Measurements from ENCODE around the gene MACROD2. TPM values are rescaled to one million over a fixed set of nuclear protein-coding genes. Genes with fewer than 3 reads are reported as not detected.

Gene MACROD2
- total RNA-seq, 5 donors from 2014 or later (not counting 1 experiment from before 2014, with no cell fraction given) = 0.23 to 1.3 (median 0.51) TPM; not detected in 2

- H3K27me3 Mint-ChIP-seq = no peaks in the 10 kb centered on the region
- H3K9me3 ChIP-seq = no peaks in the 10 kb centered on the region
- 79% methylated on average over 5 of the region's 7 CpGs for WGBS (ENCODE audit: insufficient coverage)
- ATAC-seq (replicated peaks in 1 of 4) = no peak
- H3K27ac Mint-ChIP-seq = no peak overlapping the region
- no peaks in the 10 kb centered on the region for H3K36me3 Mint-ChIP-seq
- peaks cover 8 to 14% (median 10%) of the 10 kb centered on the region in 3 donors for H3K9me3 Mint-ChIP-seq
- ChIA-PET POLR2A (no interaction called here), CTCF (no interaction called here)
- no peak overlapping the region for H3K4me3 ChIP-seq (ENCODE audit: control insufficient read depth in 1 of 2, extremely low read depth in 1 of 2, low read length in 1 of 2)
- no peaks in the 10 kb centered on the region for H3K27me3 ChIP-seq (replicated peaks in 1 of 2; ENCODE audit: control insufficient read depth in 2 of 2, extremely low read depth in 1 of 2, insufficient read depth in 2 of 2, low read length in 1 of 2)
- no peak overlapping the region for H3K4me3 Mint-ChIP-seq
- no peaks in the 10 kb centered on the region for H3K4me1 ChIP-seq (ENCODE audit: control insufficient read depth in 1 of 2, extremely low read depth in 1 of 2, insufficient read depth in 2 of 2, low read length in 2 of 2)
- no peak for DNase-seq
- H3K4me1 Mint-ChIP-seq = no peaks in the 10 kb centered on the region
- H3K27ac ChIP-seq (ENCODE audit: low read length) = no peak overlapping the region
- no peaks in the 10 kb centered on the region for H3K36me3 ChIP-seq (ENCODE audit: control insufficient read depth in 2 of 2, extremely low read depth in 1 of 2, insufficient read depth in 1 of 2, low read length in 1 of 2)
Measured at GRCh38 chr20:14959506-14960475, 964.5 kb downstream of the MACROD2 start.

GRCh38 chr20:14960831-14961230 lies 965.5 kb downstream of the MACROD2 start:
- ATAC-seq (replicated peaks in 1 of 4) = no peak
- no peaks in the 10 kb centered on the region for H3K36me3 Mint-ChIP-seq
- no peak overlapping the region for H3K4me3 ChIP-seq (ENCODE audit: control insufficient read depth in 1 of 2, extremely low read depth in 1 of 2, low read length in 1 of 2)

GRCh38 chr20:14963262-14963663 lies 967.9 kb downstream of the MACROD2 start:
- ATAC-seq (replicated peaks in 1 of 4) (no peak), DNase-seq (no peak)
- no CpG with 5 or more reads among the region's 3 CpGs for WGBS (ENCODE audit: insufficient coverage)
- Mint-ChIP-seq H3K36me3 (no peaks in the 10 kb centered on the region), H3K27me3 (no peaks in the 10 kb centered on the region), H3K9me3 (peaks cover 8 to 14% (median 14%) of the 10 kb centered on the region in 3 donors), H3K27ac (no peak overlapping the region), H3K4me3 (no peak overlapping the region), H3K4me1 (no peaks in the 10 kb centered on the region)
- Histone ChIP-seq H3K36me3 (ENCODE audit: control insufficient read depth in 2 of 2, extremely low read depth in 1 of 2, insufficient read depth in 1 of 2, low read length in 1 of 2) (no peaks in the 10 kb centered on the region), H3K9me3 (no peaks in the 10 kb centered on the region), H3K27ac (ENCODE audit: low read length) (no peak overlapping the region), H3K27me3 (replicated peaks in 1 of 2; ENCODE audit: control insufficient read depth in 2 of 2, extremely low read depth in 1 of 2, insufficient read depth in 2 of 2, low read length in 1 of 2) (no peaks in the 10 kb centered on the region), H3K4me3 (ENCODE audit: control insufficient read depth in 1 of 2, extremely low read depth in 1 of 2, low read length in 1 of 2) (no peak overlapping the region), H3K4me1 (ENCODE audit: control insufficient read depth in 1 of 2, extremely low read depth in 1 of 2, insufficient read depth in 2 of 2, low read length in 2 of 2) (no peaks in the 10 kb centered on the region)
- ChIA-PET POLR2A (interaction anchor here in 1 of 2 donors (0.6 kb wide), 1 partner anchor 1612 kb away, joined by 3 read pairs; no protein-coding TSS in a partner anchor), CTCF (no interaction called here)

More at GRCh38 chr20:14960831-14961230, 965.5 kb downstream of the MACROD2 start:
- Histone ChIP-seq H3K27me3 (replicated peaks in 1 of 2; ENCODE audit: control insufficient read depth in 2 of 2, extremely low read depth in 1 of 2, insufficient read depth in 2 of 2, low read length in 1 of 2) (no peaks in the 10 kb centered on the region), H3K9me3 (no peaks in the 10 kb centered on the region), H3K36me3 (ENCODE audit: control insufficient read depth in 2 of 2, extremely low read depth in 1 of 2, insufficient read depth in 1 of 2, low read length in 1 of 2) (no peaks in the 10 kb centered on the region), H3K4me1 (ENCODE audit: control insufficient read depth in 1 of 2, extremely low read depth in 1 of 2, insufficient read depth in 2 of 2, low read length in 2 of 2) (no peaks in the 10 kb centered on the region), H3K27ac (ENCODE audit: low read length) (no peak overlapping the region)
- WGBS (ENCODE audit: insufficient coverage) = no CpG with 5 or more reads among the region's 3 CpGs
- Mint-ChIP-seq H3K4me1 (no peaks in the 10 kb centered on the region), H3K9me3 (peaks cover 5 to 14% (median 10%) of the 10 kb centered on the region in 3 donors), H3K27ac (no peak overlapping the region), H3K27me3 (no peaks in the 10 kb centered on the region), H3K4me3 (no peak overlapping the region)
- POLR2A ChIA-PET = no interaction called here
- CTCF ChIA-PET = no interaction called here
- no peak for DNase-seq

- Histone ChIP-seq H3K4me1 (ENCODE audit: control insufficient read depth in 1 of 2, extremely low read depth in 1 of 2, insufficient read depth in 2 of 2, low read length in 2 of 2) (no peaks in the 10 kb centered on the region), H3K9me3 (no peaks in the 10 kb centered on the region), H3K27me3 (replicated peaks in 1 of 2; ENCODE audit: control insufficient read depth in 2 of 2, extremely low read depth in 1 of 2, insufficient read depth in 2 of 2, low read length in 1 of 2) (no peaks in the 10 kb centered on the region), H3K27ac (ENCODE audit: low read length) (no peak overlapping the region), H3K36me3 (ENCODE audit: control insufficient read depth in 2 of 2, extremely low read depth in 1 of 2, insufficient read depth in 1 of 2, low read length in 1 of 2) (no peaks in the 10 kb centered on the region), H3K4me3 (ENCODE audit: control insufficient read depth in 1 of 2, extremely low read depth in 1 of 2, low read length in 1 of 2) (no peak overlapping the region)
- Mint-ChIP-seq H3K27me3 (no peaks in the 10 kb centered on the region), H3K27ac (no peak overlapping the region), H3K9me3 (peaks cover 4 to 6% (median 5%) of the 10 kb centered on the region in 3 donors), H3K36me3 (no peaks in the 10 kb centered on the region), H3K4me3 (no peak overlapping the region), H3K4me1 (no peaks in the 10 kb centered on the region)
- WGBS (ENCODE audit: insufficient coverage) = 92% methylated on average over 3 of the region's 3 CpGs
- ChIA-PET POLR2A (no interaction called here), CTCF (no interaction called here)
- ATAC-seq (replicated peaks in 1 of 4) = no peak
- DNase-seq = no peak
Measured at GRCh38 chr20:14966203-14966602, 970.9 kb downstream of the MACROD2 start.

- ChIA-PET CTCF (no interaction called here), POLR2A (no interaction called here)
- Histone ChIP-seq H3K36me3 (ENCODE audit: control insufficient read depth in 2 of 2, extremely low read depth in 1 of 2, insufficient read depth in 1 of 2, low read length in 1 of 2) (no peaks in the 10 kb centered on the region), H3K27ac (ENCODE audit: low read length) (no peak overlapping the region), H3K27me3 (replicated peaks in 1 of 2; ENCODE audit: control insufficient read depth in 2 of 2, extremely low read depth in 1 of 2, insufficient read depth in 2 of 2, low read length in 1 of 2) (no peaks in the 10 kb centered on the region), H3K4me1 (ENCODE audit: control insufficient read depth in 1 of 2, extremely low read depth in 1 of 2, insufficient read depth in 2 of 2, low read length in 2 of 2) (no peaks in the 10 kb centered on the region), H3K4me3 (ENCODE audit: control insufficient read depth in 1 of 2, extremely low read depth in 1 of 2, low read length in 1 of 2) (no peak overlapping the region), H3K9me3 (no peaks in the 10 kb centered on the region)
- Mint-ChIP-seq H3K4me1 (no peaks in the 10 kb centered on the region), H3K27ac (no peak overlapping the region), H3K4me3 (no peak overlapping the region), H3K27me3 (no peaks in the 10 kb centered on the region), H3K36me3 (no peaks in the 10 kb centered on the region), H3K9me3 (peaks cover 4 to 5% (median 5%) of the 10 kb centered on the region in 3 donors)
- DNase-seq (no peak), ATAC-seq (replicated peaks in 1 of 4) (no peak)
Measured at GRCh38 chr20:14966808-14967207, 971.5 kb downstream of the MACROD2 start.

- no peaks in the 10 kb centered on the region for H3K4me1 Mint-ChIP-seq
- DNase-seq = no peak
- WGBS (ENCODE audit: insufficient coverage) = no CpG with 5 or more reads among the region's 1 CpG
- POLR2A ChIA-PET = no interaction called here
- H3K4me3 ChIP-seq (ENCODE audit: control insufficient read depth in 1 of 2, extremely low read depth in 1 of 2, low read length in 1 of 2) = no peak overlapping the region
- ATAC-seq (replicated peaks in 1 of 4) = no peak
- no peaks in the 10 kb centered on the region for H3K9me3 ChIP-seq
- no peak overlapping the region for H3K4me3 Mint-ChIP-seq
- no peaks in the 10 kb centered on the region for H3K27me3 Mint-ChIP-seq
- no peaks in the 10 kb centered on the region for H3K4me1 ChIP-seq (ENCODE audit: control insufficient read depth in 1 of 2, extremely low read depth in 1 of 2, insufficient read depth in 2 of 2, low read length in 2 of 2)
- CTCF ChIA-PET = no interaction called here
- no peaks in the 10 kb centered on the region for H3K36me3 Mint-ChIP-seq
- H3K36me3 ChIP-seq (ENCODE audit: control insufficient read depth in 2 of 2, extremely low read depth in 1 of 2, insufficient read depth in 1 of 2, low read length in 1 of 2) = no peaks in the 10 kb centered on the region
- no peak overlapping the region for H3K27ac Mint-ChIP-seq
- H3K27ac ChIP-seq (ENCODE audit: low read length) = no peak overlapping the region
- H3K27me3 ChIP-seq (replicated peaks in 1 of 2; ENCODE audit: control insufficient read depth in 2 of 2, extremely low read depth in 1 of 2, insufficient read depth in 2 of 2, low read length in 1 of 2) = no peaks in the 10 kb centered on the region
- peaks cover 4 to 16% (median 8%) of the 10 kb centered on the region in 3 donors for H3K9me3 Mint-ChIP-seq
Measured at GRCh38 chr20:14972256-14972655, 976.9 kb downstream of the MACROD2 start.

Measured in T-cell (primary cell).